ENCODE measurements around the gene SDHC. TPM values are rescaled to one million over a fixed set of nuclear protein-coding genes. Genes with fewer than 3 reads are reported as not detected.

Gene SDHC
- total and polyA plus RNA-seq, 2 of the 13 experiments (the other 11 are each of a cell fraction or from before 2014, with no cell fraction given) = 27.1 to 229 TPM

DNA sequence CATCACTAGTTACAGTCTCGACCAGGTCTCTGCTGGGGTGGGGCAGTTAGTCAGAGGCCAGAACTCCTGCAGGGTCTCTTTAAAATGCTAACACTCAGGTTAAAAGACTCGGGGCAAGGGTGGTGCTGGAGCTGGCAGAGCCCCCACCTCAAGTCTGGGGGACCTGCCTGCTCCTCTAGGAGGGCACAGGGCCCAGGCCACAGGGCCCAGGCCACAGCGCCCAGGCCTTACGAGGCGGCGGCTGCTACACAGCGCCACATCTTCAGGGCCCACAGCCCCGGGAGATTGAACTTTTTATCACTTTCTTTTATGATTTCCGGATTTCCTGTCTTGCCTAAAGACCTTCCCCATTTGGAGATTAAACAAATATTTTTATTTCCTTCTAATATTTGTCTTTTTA is 14.8 kb upstream of the SDHC start (continued):
- TF ChIP-seq, protein P1, sequence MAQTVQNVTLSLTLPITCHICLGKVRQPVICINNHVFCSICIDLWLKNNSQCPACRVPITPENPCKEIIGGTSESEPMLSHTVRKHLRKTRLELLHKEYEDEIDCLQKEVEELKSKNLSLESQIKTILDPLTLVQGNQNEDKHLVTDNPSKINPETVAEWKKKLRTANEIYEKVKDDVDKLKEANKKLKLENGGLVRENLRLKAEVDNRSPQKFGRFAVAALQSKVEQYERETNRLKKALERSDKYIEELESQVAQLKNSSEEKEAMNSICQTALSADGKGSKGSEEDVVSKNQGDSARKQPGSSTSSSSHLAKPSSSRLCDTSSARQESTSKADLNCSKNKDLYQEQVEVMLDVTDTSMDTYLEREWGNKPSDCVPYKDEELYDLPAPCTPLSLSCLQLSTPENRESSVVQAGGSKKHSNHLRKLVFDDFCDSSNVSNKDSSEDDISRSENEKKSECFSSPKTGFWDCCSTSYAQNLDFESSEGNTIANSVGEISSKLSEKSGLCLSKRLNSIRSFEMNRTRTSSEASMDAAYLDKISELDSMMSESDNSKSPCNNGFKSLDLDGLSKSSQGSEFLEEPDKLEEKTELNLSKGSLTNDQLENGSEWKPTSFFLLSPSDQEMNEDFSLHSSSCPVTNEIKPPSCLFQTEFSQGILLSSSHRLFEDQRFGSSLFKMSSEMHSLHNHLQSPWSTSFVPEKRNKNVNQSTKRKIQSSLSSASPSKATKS (CRISPR knock-in tag; IDR thresholded peaks at IDR 0.05) = no peak
- no peak for TF ChIP-seq PHF20 (CRISPR knock-in tag; IDR thresholded peaks at IDR 0.05)
- no peak for TF ChIP-seq KDM3A (CRISPR knock-in tag; IDR thresholded peaks at IDR 0.05; ENCODE audit: low read depth)
- no peak for TF ChIP-seq ISL2 (CRISPR knock-in tag; IDR thresholded peaks at IDR 0.05)

DNA sequence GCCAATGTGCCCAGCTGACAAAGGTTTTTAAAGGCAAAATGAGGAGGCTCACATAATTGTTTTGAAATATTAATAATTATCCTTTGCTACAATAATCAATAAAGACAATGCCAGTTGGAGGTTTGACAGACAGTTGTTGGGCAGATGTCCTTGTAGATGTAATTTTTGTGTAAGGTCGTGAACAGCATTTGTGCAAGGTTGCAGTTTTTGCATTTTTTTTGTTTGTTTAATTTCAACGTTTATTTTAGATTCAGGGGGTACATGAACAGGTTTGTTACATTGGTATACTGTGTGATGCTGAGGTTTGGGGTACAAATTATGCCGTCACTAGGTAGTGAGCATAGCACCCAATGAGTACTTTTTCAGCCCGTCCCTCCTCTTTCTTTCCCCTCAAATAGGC is 13.7 kb upstream of the SDHC start:
- no peak overlapping the region for H3K9ac ChIP-seq (ENCODE audit: insufficient read depth, low read depth, low read length)
- intact Hi-C loops (cut with micrococcal nuclease; ENCODE audit: unreplicated experiment) = no loop called here
- H3K27me3 ChIP-seq (ENCODE audit: control insufficient read depth in 1 of 2, insufficient read depth in 2 of 2, low read length in 2 of 2) = no peaks in the 10 kb centered on the region
- WGBS (ENCODE audit: low lambda C conversion rate) = 77% methylated on average over 4 of the region's 4 CpGs
- in situ Hi-C loops (cut with HindIII; ENCODE audit: extremely low pct_ligation_motif_present, low pct_unique_long_range_greater_than_20kb) = no loop called here
- BruUV-seq (replicated peaks) = no TSS peak
- FAIRE-seq = no peak
- no peaks in the 10 kb centered on the region for H3K79me2 ChIP-seq (ENCODE audit: insufficient read depth, low read length)
- H4K20me1 ChIP-seq (ENCODE audit: insufficient read depth, low read length) = no peaks in the 10 kb centered on the region
- H3K36me3 ChIP-seq (replicated peaks in 1 of 2; ENCODE audit: control insufficient read depth in 1 of 2, insufficient read depth in 2 of 2, low read length in 2 of 2) = no peaks in the 10 kb centered on the region
- no peak for ATAC-seq
- H3K4me2 ChIP-seq (ENCODE audit: low read depth, low read length) = no peak overlapping the region
- H3K27ac ChIP-seq (ENCODE audit: extremely low read length, insufficient read depth, low read length) = no peak overlapping the region
- H3K4me1 ChIP-seq (ENCODE audit: insufficient read depth, low read length) = peaks cover 23% of the 10 kb centered on the region
- H3K4me3 ChIP-seq (replicated peaks in 1 of 3; ENCODE audit: insufficient read depth in 1 of 3, low read depth in 2 of 3, low read length in 3 of 3) = no peak overlapping the region
- POLR2A ChIA-PET = no interaction called here
- DNase-seq (ENCODE audit: low spot score) = no peak
- H3K9me3 ChIP-seq (ENCODE audit: low read length) = no peaks in the 10 kb centered on the region
- no peak overlapping the region for H2AFZ ChIP-seq (ENCODE audit: low read length)
- CTCF ChIA-PET (ENCODE audit: low intra/inter-chr PET ratio, low total read pairs) = no interaction called here
- TF ChIP-seq MZF1 (CRISPR knock-in tag; IDR thresholded peaks at IDR 0.05; ENCODE audit: borderline replicate concordance) (no peak), MAFF (IDR thresholded peaks at IDR 0.05; ENCODE audit: low read depth, low read length) (peak; percentile 88), MAFK (conservative IDR thresholded peaks at IDR 0.05 in 1 of 2, IDR thresholded peaks at IDR 0.05 in 1 of 2; ENCODE audit: low read length in 2 of 2) (peak; percentile 88), TP53 (CRISPR knock-in tag; conservative IDR thresholded peaks at IDR 0.05) (no peak)
